HG03196 (cell line): Measurements from ENCODE around the gene HS6ST2.

ENCODE experiments used
- ATAC-seq: cut with Tn5 transposase; IDR thresholded peaks from one replicate; pipeline ENCODE4 v1.9.1; 2021; ENCODE audit not compliant: unreplicated experiment

Gene HS6ST2

DNA sequence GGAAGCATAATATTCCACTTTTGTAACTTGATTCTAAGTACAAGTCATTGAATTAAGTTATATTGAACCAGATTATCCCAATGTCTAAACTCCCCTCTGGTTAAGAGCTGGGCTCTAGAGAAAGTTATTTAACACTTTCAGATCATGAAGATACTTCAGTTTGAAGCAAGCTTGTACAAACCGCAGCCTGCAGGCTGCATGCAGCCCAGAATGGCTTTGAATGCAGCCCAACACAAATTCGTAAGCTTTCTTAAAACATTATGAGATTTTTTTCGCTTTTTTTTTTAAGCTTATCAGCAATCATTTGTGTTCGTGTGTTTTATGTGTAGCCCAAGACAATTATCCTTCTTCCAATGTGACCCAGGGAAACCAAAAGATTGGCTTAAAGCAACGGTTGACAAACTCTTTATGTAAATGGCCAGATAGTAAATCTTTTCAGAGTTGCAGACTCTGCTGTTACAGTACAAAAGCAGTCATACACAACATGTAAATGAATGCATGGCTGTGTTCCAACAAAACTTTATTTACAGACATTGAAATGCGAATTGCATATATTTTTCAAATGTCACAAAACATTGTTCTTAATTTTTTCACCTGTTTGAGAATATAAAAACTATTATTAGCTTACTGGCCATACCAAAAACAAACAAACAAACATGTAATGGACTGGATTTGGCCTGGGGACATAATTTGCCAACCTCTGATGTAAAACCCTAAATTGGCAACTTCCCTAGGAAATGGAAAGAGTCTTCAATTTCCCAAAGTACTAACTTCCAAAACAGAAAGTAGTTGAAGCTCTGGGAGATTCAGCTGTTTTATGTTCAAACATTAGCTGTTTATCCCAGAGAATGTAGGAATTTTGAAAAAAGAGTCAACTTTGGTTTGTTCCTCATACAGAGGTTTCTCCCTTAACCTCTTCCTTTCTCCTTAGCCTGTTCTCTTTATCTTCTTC is 268.5 kb downstream of the HS6ST2 start:
- no peak for ATAC-seq

DNA sequence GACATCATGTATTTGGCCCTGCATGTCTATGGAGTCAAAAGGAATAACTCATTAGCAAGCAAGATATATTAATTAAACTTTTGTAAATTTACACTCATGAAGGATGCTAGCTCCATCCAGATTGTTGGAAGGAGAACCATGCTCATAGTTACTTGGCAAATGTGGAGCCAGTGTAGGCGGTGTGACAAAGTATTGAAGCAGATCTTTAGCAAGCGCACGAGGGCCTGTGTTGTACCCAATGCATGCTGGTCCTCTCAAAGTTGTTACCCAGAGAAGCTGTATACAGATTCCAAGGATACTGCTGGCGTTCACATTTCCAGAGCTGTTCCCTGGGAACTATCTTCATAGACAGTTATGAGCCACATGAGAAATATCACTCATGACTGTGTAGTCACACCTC is 273.2 kb downstream of the HS6ST2 start:
- ATAC-seq = no peak

DNA sequence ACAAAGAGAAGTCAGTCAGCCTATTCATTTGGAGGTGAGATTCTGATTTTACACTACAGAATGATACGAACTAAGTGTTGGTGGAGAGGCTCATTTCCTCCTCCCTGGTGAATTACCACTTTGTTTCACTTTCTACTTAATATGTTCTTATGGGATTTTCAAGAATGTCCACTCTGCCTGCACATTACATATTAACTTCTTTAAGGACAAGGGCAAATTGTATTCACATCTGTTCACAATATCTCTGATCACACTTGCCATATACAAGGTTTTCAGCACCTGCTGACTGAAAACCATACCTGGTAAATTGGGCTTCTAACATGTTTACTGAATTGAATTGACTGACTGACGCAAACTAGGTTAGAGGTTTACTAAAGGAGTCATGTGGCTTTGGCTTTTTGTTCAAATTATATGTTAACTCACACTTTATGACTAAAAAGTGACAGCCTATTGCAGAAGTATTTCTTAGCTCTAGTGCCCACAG is 281.2 kb downstream of the HS6ST2 start:
- no peak for ATAC-seq

DNA sequence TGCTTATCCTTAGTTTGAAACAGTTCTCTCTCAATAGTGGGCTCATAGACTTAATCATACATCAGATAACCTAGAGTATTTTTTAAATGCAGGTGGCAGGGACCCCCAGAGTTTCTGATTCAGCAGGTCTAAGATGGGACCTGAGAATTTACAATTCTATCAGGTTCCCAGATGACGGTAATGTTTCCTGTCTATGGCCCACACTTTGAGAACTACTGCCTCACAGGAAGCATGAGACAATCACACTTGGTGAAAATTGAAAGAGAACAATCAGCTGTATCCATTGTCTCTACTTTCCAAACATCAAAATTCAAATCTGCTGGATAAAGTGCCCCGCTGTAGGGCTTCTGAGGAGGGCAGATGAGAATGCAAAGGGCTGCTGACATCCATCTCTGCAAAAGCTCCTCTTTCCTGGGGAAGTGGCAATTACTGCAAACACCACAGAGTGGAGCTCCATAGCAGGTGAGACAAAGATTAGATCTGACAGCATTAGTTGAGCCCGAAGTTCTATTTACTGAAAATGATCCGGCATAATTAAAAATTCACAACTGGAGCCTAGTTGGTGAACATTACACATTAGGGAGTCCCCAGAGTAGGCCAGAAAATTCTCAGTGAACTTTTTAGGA is 281.8 kb downstream of the HS6ST2 start:
- no peak for ATAC-seq

DNA sequence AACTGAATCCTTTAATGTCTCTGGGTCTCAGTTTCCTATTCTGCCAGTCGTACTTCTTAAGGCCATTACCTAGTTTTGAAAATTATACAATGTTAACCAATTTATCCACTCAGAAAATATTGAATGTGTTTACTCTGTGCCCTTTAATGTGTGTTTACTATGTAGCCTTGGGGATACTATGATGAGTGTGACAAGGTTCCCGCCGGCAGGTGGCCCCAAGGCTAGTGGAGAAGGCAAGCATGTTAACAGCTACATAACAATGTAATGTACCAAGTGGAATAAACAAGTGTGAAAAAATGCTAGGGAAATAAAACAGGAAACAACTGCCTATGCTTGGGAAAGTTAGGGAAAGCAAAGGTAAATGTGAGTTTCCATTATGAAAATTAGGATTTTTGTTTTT is 282.3 kb downstream of the HS6ST2 start:
- no peak for ATAC-seq

DNA sequence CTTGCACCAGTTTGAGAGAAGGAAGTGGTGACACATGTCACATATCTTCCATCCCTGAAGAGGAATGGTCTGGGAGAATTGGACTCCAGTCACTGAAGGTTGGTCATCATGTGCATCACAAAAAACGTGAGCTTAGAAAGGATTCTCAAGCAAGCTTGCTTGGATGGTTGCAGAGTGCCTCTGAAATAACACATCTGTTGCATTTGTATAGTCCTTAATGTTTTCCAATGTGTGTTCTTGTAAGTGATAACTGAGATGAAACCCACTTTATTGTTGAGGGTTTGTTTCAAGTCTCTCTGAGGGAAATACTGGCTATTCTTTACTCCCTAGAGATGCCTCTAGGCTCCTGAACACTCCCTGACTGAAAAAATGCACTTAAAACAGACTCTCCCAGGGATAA is 285.1 kb downstream of the HS6ST2 start:
- ATAC-seq = no peak

DNA sequence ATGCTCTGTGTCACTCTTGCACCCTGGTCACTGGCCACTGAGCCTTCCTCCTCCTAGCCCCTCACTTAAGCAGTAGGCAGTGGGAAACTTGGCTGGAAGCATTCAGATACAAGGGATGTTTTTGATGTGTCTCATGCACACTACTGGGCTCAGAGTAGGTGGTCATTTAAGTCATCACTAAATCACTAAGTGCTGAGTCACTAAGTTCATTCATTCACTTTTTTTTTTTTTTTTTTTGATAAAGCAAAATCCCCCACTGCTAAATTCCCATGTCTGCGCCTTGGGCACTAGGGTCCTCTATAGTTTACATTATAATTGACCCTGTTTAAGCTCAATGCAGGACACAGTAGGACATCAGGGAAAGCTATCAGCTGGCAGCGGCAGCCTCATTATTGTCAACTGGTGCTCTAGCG is 287.2 kb downstream of the HS6ST2 start:
- ATAC-seq = no peak

DNA sequence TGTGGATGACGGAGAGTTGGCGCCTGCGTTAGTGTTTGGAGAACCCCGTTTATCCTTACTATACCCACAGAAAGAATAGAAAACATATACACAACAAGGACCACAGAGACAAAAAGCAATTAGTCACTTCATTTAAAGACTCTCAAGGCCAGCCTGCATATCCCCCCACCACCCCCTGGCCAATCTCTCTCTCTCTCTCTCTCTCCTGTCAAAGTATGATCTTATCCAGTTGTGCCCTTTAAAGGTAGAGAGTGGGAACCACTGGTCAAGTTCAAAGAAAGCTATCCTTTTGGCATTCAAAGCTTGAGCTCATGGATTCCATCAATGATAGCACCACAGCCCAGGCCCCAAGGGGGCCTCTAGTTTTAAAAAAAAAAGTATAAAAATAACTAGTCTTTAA is 289.3 kb downstream of the HS6ST2 start:
- ATAC-seq = no peak

DNA sequence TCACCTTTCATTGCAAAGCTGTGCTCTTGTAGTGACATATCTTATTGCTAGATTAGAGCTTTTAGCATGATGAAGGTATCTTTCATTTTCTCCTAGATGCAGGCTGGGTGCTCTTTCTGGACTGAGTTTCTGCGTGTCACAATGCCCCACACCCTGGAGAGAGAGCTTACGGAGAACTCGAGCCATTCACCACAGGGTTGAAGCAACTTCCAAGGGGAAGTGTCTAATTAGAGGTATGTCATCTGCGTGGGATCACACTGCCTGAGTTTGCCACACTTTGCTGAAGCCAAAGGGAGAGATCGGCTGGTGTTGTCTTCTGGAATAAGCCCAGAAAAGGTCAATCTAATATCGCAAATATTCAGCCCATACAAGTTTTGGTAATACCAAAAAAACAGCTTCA is 290.3 kb downstream of the HS6ST2 start:
- no peak for ATAC-seq

DNA sequence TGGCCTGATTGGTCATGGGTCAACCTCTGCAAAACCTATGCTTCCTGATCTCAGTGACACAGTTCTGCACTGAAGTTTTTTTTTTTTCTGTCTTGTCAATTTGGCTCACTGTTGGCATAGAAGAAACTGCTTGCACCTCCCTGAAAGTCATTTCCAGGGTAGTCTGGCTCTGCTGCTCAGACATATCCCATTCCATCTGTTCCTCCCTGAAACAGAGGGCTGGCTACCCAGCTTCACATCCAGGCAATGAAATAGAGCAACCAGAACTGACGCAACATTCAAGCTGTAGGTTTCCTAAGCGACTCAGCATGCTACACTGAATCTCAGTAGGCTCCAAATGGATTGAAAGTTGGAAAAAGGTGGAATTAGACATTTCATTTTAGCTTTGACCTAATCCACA is 292.8 kb downstream of the HS6ST2 start:
- no peak for ATAC-seq

DNA sequence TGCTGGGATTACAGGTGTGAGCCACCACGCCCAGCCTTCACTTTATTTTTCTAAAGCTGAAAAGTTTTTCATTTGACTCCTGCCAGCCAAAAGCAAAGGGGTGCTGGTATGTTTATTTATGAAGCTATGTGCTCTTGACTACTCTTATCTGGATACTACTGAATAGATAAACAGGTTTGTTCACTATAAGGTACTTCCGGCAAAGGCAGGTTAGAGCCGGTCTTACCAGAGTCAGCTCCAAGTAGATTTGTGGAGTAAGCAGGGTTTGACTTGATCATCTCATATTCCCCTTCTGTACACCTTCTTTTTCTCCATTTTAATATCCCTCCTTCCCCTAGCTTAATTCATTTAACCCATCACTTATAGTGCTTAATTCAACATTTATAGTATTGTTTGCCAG is 294.2 kb downstream of the HS6ST2 start:
- ATAC-seq = no peak

DNA sequence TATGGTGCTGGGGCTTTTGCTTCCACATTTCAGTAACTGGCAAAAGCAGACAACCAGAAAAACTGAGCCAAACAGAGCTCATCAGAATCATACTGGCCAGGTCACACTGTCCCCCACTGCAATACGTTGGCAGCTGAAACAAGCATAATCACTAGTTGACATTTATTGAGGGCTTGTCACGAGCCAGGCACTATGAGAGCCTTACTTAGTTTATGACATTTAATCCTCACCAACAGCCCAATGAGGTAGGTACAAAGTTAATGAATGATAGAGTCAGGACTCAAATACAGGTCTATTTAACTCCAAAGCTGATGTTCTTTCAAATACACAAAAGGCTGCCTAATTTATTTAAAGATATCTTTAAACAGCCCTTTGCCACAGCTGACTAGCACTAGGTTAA is 295.6 kb downstream of the HS6ST2 start:
- ATAC-seq = no peak

DNA sequence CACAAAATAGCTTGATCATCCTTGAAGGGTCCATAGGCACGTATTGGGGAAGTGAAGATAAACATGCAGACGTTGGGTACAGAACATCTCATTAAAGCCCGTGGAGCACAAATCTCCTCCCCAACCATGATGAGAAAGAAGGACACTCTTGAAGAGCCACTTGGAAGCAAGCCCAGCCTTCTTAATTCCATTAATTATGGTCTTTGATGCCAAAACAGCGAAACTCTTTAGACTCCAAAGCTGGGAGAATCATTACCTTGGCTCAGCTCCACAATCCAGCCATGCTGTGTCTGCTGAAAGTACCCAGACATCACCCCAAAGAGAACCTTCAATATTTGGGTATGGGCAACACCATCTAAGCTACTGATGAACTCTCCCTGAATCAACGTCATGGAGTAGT is 300.6 kb downstream of the HS6ST2 start:
- no peak for ATAC-seq

DNA sequence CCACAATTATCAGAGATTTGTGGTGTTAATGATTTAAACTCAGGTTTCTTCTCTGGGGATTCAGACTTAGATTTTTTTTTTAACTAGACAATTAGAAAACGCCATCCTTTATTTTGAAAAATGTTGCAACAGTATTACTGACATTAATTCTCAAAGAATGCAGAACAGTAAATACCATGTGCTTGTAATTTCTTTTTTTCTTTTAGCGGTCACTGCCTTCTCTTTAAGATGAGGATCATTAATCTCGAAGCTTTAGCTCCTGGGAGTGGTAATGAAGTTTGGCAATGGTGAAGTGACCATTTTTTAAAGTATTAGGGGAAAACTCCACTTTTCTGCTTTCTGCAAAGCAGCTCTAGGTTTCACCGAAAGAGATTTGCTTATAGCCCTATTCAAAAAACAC is 305.6 kb downstream of the HS6ST2 start:
- no peak for ATAC-seq

DNA sequence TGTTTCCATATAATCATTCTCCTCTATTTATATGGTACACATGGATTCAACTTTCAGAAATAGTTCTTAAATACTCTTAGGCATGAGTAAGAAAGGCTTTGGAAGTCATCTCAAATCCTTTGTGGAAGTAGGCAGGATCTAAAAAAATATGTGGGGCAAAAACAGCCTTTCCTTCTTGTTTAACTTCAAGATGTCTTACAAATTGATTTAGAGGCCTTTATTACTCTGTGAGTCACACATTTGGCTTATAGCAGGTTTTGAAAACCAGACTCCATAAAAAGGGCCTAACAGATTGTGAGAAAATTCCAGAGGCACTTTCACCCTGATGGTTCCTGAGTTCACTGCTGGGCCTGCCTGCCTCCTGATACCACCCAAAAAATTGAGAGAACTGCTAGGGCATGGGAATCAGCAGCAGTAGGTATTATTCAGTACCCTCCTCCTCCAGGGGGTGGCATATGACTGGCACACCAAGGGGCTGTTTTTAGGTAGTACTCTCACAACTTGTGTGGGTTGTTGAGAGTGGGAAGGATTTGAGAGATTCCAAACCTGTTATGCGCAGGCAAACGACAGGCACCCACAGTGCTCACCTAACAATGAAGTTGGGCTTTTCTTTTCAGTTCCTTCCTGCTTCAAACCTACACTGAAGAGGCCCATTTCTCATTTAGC is 306.9 kb downstream of the HS6ST2 start:
- no peak for ATAC-seq

DNA sequence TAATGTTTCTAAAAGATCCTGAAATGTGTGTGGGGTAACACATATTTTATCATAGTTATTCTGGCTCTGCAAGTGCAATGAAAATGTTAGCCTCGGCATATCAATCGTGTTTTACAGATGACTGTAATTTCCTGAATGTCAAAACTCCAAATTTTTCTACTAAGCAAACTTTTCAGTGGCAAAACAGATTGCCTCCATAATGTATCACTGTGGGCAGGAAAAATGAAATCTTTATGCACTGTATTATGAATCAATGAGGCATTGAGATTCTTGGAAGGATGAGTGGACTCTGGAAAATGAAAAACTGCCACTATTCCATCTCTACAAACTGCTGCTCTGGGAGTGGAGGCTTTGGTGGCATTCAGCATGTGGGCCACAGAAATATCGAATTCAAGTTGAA is 309.5 kb downstream of the HS6ST2 start:
- no peak for ATAC-seq

DNA sequence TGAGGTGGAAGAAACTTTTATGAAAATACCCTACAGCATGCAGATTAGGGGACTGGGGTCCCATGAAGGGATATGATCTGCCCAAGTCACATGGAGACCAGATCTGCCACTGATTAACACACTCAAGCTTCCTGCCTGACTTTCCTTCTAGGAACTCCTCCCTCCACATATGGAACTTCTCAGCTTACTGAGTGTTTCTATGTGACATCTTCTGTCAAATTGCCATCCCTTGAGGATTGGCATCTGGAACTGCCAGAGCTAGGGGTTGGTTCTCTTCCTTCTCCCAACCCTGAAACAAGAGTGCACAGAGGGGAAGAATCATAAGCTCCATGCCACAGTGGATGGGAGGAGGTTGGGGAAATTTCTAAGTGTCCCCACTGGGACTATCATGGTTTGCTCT is 319.0 kb downstream of the HS6ST2 start:
- no peak for ATAC-seq

DNA sequence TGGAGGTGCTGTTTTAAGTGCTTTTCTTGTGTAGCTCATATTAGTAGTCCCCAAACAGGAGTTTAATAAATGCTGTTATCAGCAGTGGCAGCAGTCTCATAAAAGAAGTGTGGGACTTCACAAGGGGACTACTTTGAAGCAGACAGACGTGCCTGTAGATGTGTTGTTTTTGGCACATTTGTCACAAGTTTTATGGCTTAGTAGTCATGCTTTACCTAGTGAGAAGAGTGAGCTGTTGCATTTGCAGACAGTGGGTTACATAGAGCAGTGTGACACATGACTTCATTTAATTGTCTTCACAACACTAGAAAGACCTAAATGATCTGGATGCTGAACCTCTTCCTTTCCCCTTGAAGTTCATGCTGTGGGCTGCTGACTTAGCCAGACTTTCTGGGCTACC is 320.1 kb downstream of the HS6ST2 start:
- ATAC-seq = no peak

DNA sequence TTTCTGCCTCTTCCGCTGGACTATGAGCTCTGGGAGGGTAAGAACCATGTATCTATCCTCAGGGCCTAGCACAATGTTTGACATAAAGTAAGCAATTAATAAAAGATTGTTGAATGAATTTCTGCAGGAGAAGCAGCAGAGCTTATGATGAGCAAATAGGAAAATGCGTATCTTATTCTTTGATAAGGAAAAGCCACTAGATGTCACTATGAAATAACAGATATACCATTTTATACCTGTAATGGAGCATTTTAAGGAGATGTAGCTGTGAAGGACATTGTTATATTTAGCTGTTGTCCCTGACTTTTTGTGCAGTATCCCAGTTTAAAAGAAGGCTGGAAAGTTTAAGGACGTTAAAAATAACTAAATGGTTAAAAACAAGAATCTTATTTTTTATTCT is 322.3 kb downstream of the HS6ST2 start:
- ATAC-seq = no peak

DNA sequence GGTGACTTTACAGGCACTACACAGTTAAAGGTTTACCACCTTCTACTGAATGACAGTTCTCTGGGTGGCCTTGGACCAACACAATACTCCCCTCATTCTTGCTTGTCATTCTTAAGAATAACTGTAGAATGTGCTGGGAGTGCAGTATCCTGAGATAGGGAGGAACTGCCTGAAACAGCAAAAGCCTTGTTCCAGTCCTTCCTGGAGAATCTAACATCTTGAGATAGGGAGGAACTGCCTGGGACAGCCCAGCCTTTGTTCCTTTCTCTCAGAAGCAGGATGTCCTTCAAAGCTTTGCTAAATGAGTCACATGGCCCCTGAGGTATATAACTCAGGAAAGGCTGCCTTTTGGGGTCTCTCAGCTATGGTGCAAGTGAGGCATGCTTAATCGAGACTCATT is 323.9 kb downstream of the HS6ST2 start:
- ATAC-seq = no peak

DNA sequence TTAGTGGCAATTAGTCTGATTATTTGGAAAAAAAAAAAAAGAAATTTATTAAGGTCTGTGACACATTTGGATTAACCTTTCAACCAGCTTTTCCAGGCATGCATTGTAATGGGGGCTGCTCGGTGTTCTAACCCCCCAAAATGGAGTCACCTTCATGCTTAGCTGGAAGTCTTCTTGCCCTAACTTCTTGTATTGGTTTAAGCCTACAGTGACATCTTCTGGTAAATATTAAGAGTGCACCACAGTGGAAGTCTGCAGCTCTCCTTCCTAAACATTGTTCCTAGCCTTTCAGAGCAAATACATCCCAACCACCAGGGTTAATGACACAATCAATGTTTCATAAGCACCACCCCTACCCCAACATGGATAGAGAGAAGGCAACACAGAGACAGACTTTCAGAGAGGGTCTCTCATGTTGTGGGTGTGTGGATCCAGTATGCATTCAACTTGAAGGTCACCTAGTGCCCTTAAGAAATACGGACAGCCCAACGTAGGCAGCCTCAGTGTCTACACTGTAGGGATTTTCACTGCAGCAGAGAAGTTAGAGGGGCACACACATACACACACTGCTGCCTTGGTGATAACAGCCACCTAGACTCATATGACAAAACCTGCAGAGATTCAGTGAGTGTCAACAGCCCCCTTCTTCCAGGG is 326.7 kb downstream of the HS6ST2 start:
- ATAC-seq = no peak
